Measurements from ENCODE around the gene KLF3.
A peak's percentile ranks its signal among the peaks of the same experiment; 100 is the strongest.

The KLF3 gene

GRCh38 chr4:38676986-38677385, 13.0 kb downstream of the KLF3 start:
- H3K4me1 ChIP-seq (ENCODE audit: insufficient read depth, low read length) = peaks cover 84% of the 10 kb centered on the region
- no peak overlapping the region for H3K9ac ChIP-seq (ENCODE audit: low read length)
- no peak overlapping the region for H3K4me3 ChIP-seq (ENCODE audit: low read depth in 1 of 2, low read length in 2 of 2)
- H3K36me3 ChIP-seq (ENCODE audit: insufficient read depth, low read length) = peaks cover 9% of the 10 kb centered on the region
- no peaks in the 10 kb centered on the region for H3K9me3 ChIP-seq (ENCODE audit: low read length)
- H3K27me3 ChIP-seq (ENCODE audit: control insufficient read depth in 1 of 2, insufficient read depth in 2 of 2, low read length in 2 of 2) = no peaks in the 10 kb centered on the region
- H3K27ac ChIP-seq (ENCODE audit: low read depth, low read length) = no peak overlapping the region

- Histone ChIP-seq H3K4me3 (ENCODE audit: low read depth in 1 of 2, low read length in 2 of 2) (no peak overlapping the region), H3K9ac (ENCODE audit: low read length) (no peak overlapping the region), H3K36me3 (ENCODE audit: insufficient read depth, low read length) (peaks cover 9% of the 10 kb centered on the region), H3K27ac (ENCODE audit: low read depth, low read length) (no peak overlapping the region), H3K4me1 (ENCODE audit: insufficient read depth, low read length) (peaks cover 81% of the 10 kb centered on the region), H3K9me3 (ENCODE audit: low read length) (no peaks in the 10 kb centered on the region), H3K27me3 (ENCODE audit: control insufficient read depth in 1 of 2, insufficient read depth in 2 of 2, low read length in 2 of 2) (no peaks in the 10 kb centered on the region)
Measured at GRCh38 chr4:38677441-38677840, 13.4 kb downstream of the KLF3 start.

- H3K27me3 ChIP-seq (ENCODE audit: control insufficient read depth in 1 of 2, insufficient read depth in 2 of 2, low read length in 2 of 2) = no peaks in the 10 kb centered on the region
- peaks cover 78% of the 10 kb centered on the region for H3K4me1 ChIP-seq (ENCODE audit: insufficient read depth, low read length)
- no peak overlapping the region for H3K27ac ChIP-seq (ENCODE audit: low read depth, low read length)
- H3K9ac ChIP-seq (ENCODE audit: low read length) = no peak overlapping the region
- peaks cover 9% of the 10 kb centered on the region for H3K36me3 ChIP-seq (ENCODE audit: insufficient read depth, low read length)
- no peak overlapping the region for H3K4me3 ChIP-seq (ENCODE audit: low read depth in 1 of 2, low read length in 2 of 2)
- no peaks in the 10 kb centered on the region for H3K9me3 ChIP-seq (ENCODE audit: low read length)
Measured at GRCh38 chr4:38678078-38678477, 14.1 kb downstream of the KLF3 start.

GRCh38 chr4:38679921-38680320, 15.9 kb downstream of the KLF3 start:
- Histone ChIP-seq H3K4me3 (ENCODE audit: low read depth in 1 of 2, low read length in 2 of 2) (no peak overlapping the region), H3K27me3 (ENCODE audit: control insufficient read depth in 1 of 2, insufficient read depth in 2 of 2, low read length in 2 of 2) (no peaks in the 10 kb centered on the region), H3K36me3 (ENCODE audit: insufficient read depth, low read length) (peaks cover 9% of the 10 kb centered on the region), H3K9me3 (ENCODE audit: low read length) (no peaks in the 10 kb centered on the region), H3K4me1 (ENCODE audit: insufficient read depth, low read length) (peaks cover 76% of the 10 kb centered on the region), H3K9ac (ENCODE audit: low read length) (no peak overlapping the region), H3K27ac (ENCODE audit: low read depth, low read length) (no peak overlapping the region)

GRCh38 chr4:38681281-38681991, 17.4 kb downstream of the KLF3 start:
- Histone ChIP-seq H3K36me3 (ENCODE audit: insufficient read depth, low read length) (peaks cover 9% of the 10 kb centered on the region), H3K4me3 (ENCODE audit: low read depth in 1 of 2, low read length in 2 of 2) (no peak overlapping the region), H3K4me1 (ENCODE audit: insufficient read depth, low read length) (peaks cover 73% of the 10 kb centered on the region), H3K9ac (ENCODE audit: low read length) (no peak overlapping the region), H3K27ac (ENCODE audit: low read depth, low read length) (peak overlapping the region; percentile 69), H3K9me3 (ENCODE audit: low read length) (no peaks in the 10 kb centered on the region), H3K27me3 (ENCODE audit: control insufficient read depth in 1 of 2, insufficient read depth in 2 of 2, low read length in 2 of 2) (no peaks in the 10 kb centered on the region)

- Histone ChIP-seq H3K4me3 (ENCODE audit: low read depth in 1 of 2, low read length in 2 of 2) (no peak overlapping the region), H3K9ac (ENCODE audit: low read length) (no peak overlapping the region), H3K9me3 (ENCODE audit: low read length) (no peaks in the 10 kb centered on the region), H3K4me1 (ENCODE audit: insufficient read depth, low read length) (peaks cover 73% of the 10 kb centered on the region), H3K36me3 (ENCODE audit: insufficient read depth, low read length) (peaks cover 9% of the 10 kb centered on the region), H3K27me3 (ENCODE audit: control insufficient read depth in 1 of 2, insufficient read depth in 2 of 2, low read length in 2 of 2) (no peaks in the 10 kb centered on the region), H3K27ac (ENCODE audit: low read depth, low read length) (no peak overlapping the region)
Measured at GRCh38 chr4:38682336-38682735, 18.3 kb downstream of the KLF3 start.

GRCh38 chr4:38683276-38683675, 19.3 kb downstream of the KLF3 start:
- Histone ChIP-seq H3K27me3 (ENCODE audit: control insufficient read depth in 1 of 2, insufficient read depth in 2 of 2, low read length in 2 of 2) (no peaks in the 10 kb centered on the region), H3K4me3 (ENCODE audit: low read depth in 1 of 2, low read length in 2 of 2) (no peak overlapping the region), H3K4me1 (ENCODE audit: insufficient read depth, low read length) (peaks cover 70% of the 10 kb centered on the region), H3K9me3 (ENCODE audit: low read length) (no peaks in the 10 kb centered on the region), H3K9ac (ENCODE audit: low read length) (no peak overlapping the region), H3K36me3 (ENCODE audit: insufficient read depth, low read length) (peaks cover 14% of the 10 kb centered on the region), H3K27ac (ENCODE audit: low read depth, low read length) (no peak overlapping the region)

GRCh38 chr4:38684271-38684670, 20.3 kb downstream of the KLF3 start:
- H3K9ac ChIP-seq (ENCODE audit: low read length) = no peak overlapping the region
- no peak overlapping the region for H3K4me3 ChIP-seq (ENCODE audit: low read depth in 1 of 2, low read length in 2 of 2)
- peaks cover 22% of the 10 kb centered on the region for H3K36me3 ChIP-seq (ENCODE audit: insufficient read depth, low read length)
- H3K27ac ChIP-seq (ENCODE audit: low read depth, low read length) = peak overlapping the region; percentile 10
- H3K9me3 ChIP-seq (ENCODE audit: low read length) = no peaks in the 10 kb centered on the region
- no peaks in the 10 kb centered on the region for H3K27me3 ChIP-seq (ENCODE audit: control insufficient read depth in 1 of 2, insufficient read depth in 2 of 2, low read length in 2 of 2)
- H3K4me1 ChIP-seq (ENCODE audit: insufficient read depth, low read length) = peaks cover 67% of the 10 kb centered on the region

GRCh38 chr4:38684951-38685844, 21.2 kb downstream of the KLF3 start:
- Histone ChIP-seq H3K36me3 (ENCODE audit: insufficient read depth, low read length) (peaks cover 31% of the 10 kb centered on the region), H3K4me3 (ENCODE audit: low read depth in 1 of 2, low read length in 2 of 2) (no peak overlapping the region), H3K9ac (ENCODE audit: low read length) (no peak overlapping the region), H3K9me3 (ENCODE audit: low read length) (no peaks in the 10 kb centered on the region), H3K27ac (ENCODE audit: low read depth, low read length) (no peak overlapping the region), H3K4me1 (ENCODE audit: insufficient read depth, low read length) (peaks cover 63% of the 10 kb centered on the region), H3K27me3 (ENCODE audit: control insufficient read depth in 1 of 2, insufficient read depth in 2 of 2, low read length in 2 of 2) (no peaks in the 10 kb centered on the region)

GRCh38 chr4:38686682-38687081, 22.7 kb downstream of the KLF3 start:
- H3K27me3 ChIP-seq (ENCODE audit: control insufficient read depth in 1 of 2, insufficient read depth in 2 of 2, low read length in 2 of 2) = no peaks in the 10 kb centered on the region
- no peak overlapping the region for H3K4me3 ChIP-seq (ENCODE audit: low read depth in 1 of 2, low read length in 2 of 2)
- peaks cover 36% of the 10 kb centered on the region for H3K36me3 ChIP-seq (ENCODE audit: insufficient read depth, low read length)
- H3K27ac ChIP-seq (ENCODE audit: low read depth, low read length) = peak overlapping the region; percentile 44
- H3K9me3 ChIP-seq (ENCODE audit: low read length) = no peaks in the 10 kb centered on the region
- no peak overlapping the region for H3K9ac ChIP-seq (ENCODE audit: low read length)
- peaks cover 63% of the 10 kb centered on the region for H3K4me1 ChIP-seq (ENCODE audit: insufficient read depth, low read length)

GRCh38 chr4:38687571-38688011, 23.6 kb downstream of the KLF3 start:
- H3K4me1 ChIP-seq (ENCODE audit: insufficient read depth, low read length) = peaks cover 67% of the 10 kb centered on the region
- H3K9ac ChIP-seq (ENCODE audit: low read length) = no peak overlapping the region
- H3K36me3 ChIP-seq (ENCODE audit: insufficient read depth, low read length) = peaks cover 35% of the 10 kb centered on the region
- H3K9me3 ChIP-seq (ENCODE audit: low read length) = no peaks in the 10 kb centered on the region
- no peaks in the 10 kb centered on the region for H3K27me3 ChIP-seq (ENCODE audit: control insufficient read depth in 1 of 2, insufficient read depth in 2 of 2, low read length in 2 of 2)
- H3K4me3 ChIP-seq (ENCODE audit: low read depth in 1 of 2, low read length in 2 of 2) = no peak overlapping the region
- H3K27ac ChIP-seq (ENCODE audit: low read depth, low read length) = no peak overlapping the region

Measured in muscle layer of colon (tissue), 2 donors.